Mesendoderm (in vitro differentiated cells): ENCODE results near the gene CT45A8.
"Not testable (repeated sequence)": the region's sequence is repeated elsewhere in the genome, so short reads cannot be mapped to it uniquely, and the experiment has no call there.

Source experiments
- DNase-seq: peaks from one replicate; pipeline ENCODE4 v3.0.0; 2013
- H2AK5ac ChIP-seq: 2 replicates; pipeline ENCODE4 v1.6.1; 2013; ENCODE audit warnings: low read length, inconsistent platforms
- H2BK120ac ChIP-seq: 2 replicates; pipeline ENCODE4 v1.6.1; 2013; ENCODE audit warnings: low read depth, mild to moderate bottlenecking, low read length, moderate library complexity, mixed read lengths
- H2BK15ac ChIP-seq: replicated peaks from 2 replicates; pipeline ENCODE4 v1.6.1; 2013; ENCODE audit warnings: low read depth, mild to moderate bottlenecking, moderate library complexity
- H2BK5ac ChIP-seq: 2 replicates; pipeline ENCODE4 v1.6.1; 2013; ENCODE audit warnings: low read length, inconsistent platforms
- H3K18ac ChIP-seq: 2 replicates; pipeline ENCODE4 v1.6.1; 2013; ENCODE audit warnings: mild to moderate bottlenecking, low read length, mixed read lengths
- H3K23ac ChIP-seq: one replicate; pipeline ENCODE4 v1.6.1; 2013; ENCODE audit warnings: low read length
- H3K27ac ChIP-seq: 2 replicates; pipeline ENCODE4 v1.5.1; 2013; ENCODE audit warnings: low read depth, mild to moderate bottlenecking, inconsistent platforms, low read length, moderate library complexity
- H3K27me3 ChIP-seq: 2 replicates; pipeline ENCODE4 v1.6.1; 2013; ENCODE audit warnings: low read length, control low read depth, mild to moderate bottlenecking, inconsistent platforms; ENCODE audit not compliant: insufficient read depth, poor library complexity
- H3K36me3 ChIP-seq: 2 replicates; pipeline ENCODE4 v1.6.1; 2013; ENCODE audit warnings: low read length, inconsistent platforms; ENCODE audit not compliant: control insufficient read depth, insufficient read depth
- H3K4ac ChIP-seq: one replicate; pipeline ENCODE4 v1.6.1; 2013; ENCODE audit warnings: low read depth, mild to moderate bottlenecking, low read length, moderate library complexity
- H3K4me1 ChIP-seq: 2 replicates; pipeline ENCODE4 v1.6.1; 2013; ENCODE audit warnings: low read depth, low read length, inconsistent platforms; ENCODE audit not compliant: control insufficient read depth
- H3K4me2 ChIP-seq: 2 replicates; pipeline ENCODE4 v1.6.1; 2013; ENCODE audit warnings: low read length
- H3K4me3 ChIP-seq: 2 replicates; pipeline ENCODE4 v1.5.1; 2013; ENCODE audit warnings: mild to moderate bottlenecking, low read length
- H3K56ac ChIP-seq: one replicate; pipeline ENCODE4 v1.6.1; 2013; ENCODE audit warnings: low read length
- H3K79me1 ChIP-seq: 2 replicates; pipeline ENCODE4 v1.6.1; 2013; ENCODE audit warnings: low read length, inconsistent platforms
- H3K79me2 ChIP-seq: 2 replicates; pipeline ENCODE4 v1.6.1; 2013; ENCODE audit warnings: mild to moderate bottlenecking, low read length; ENCODE audit not compliant: control insufficient read depth, insufficient read depth
- H3K9ac ChIP-seq: 2 replicates; pipeline ENCODE4 v1.6.1; 2013; ENCODE audit warnings: low read length, inconsistent platforms
- H4K5ac ChIP-seq: one replicate; pipeline ENCODE4 v1.6.1; 2013; ENCODE audit warnings: low read length
- H4K8ac ChIP-seq: one replicate; pipeline ENCODE4 v1.6.1; 2013; ENCODE audit warnings: low read depth, mild to moderate bottlenecking, control low read depth, low read length, moderate library complexity
- WGBS: extraction: QIAGEN DNeasy Blood & Tissue Kit; methylation state at CpG from one replicate; pipeline ENCODE4 v1.1.7; 2013; ENCODE audit warnings: low lambda C conversion rate, missing lambda C conversion rate; ENCODE audit not compliant: insufficient coverage; ENCODE audit errors: extremely low coverage; 5-methylcytosine and 5-hydroxymethylcytosine counted together

Gene CT45A8

DNA sequence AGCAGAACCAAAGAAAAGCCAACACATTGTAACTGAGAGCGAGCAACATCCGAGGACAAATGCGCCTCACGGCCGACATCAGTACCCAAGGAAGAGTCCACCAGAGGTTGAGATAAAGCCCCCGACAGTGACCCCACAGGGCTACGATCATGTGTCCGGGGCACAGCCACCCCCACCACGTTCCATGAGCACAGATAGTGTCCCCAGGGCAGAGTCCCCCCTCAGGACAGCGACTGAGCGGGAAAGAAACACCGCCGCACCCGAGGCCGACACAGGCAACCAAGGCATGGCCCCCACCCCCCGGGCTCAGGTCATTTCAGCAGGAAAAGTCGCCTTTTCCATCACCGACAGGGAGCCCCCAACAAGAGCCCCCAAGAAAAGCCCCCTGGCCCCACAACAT is 33.9 kb upstream of the CT45A8 start:
- not testable (repeated sequence) for H2BK15ac ChIP-seq, H3K56ac ChIP-seq, H3K4me1 ChIP-seq, H2BK5ac ChIP-seq, H2BK120ac ChIP-seq, H2AK5ac ChIP-seq, H3K9ac ChIP-seq, H4K5ac ChIP-seq, H4K8ac ChIP-seq, H3K36me3 ChIP-seq, H3K4me3 ChIP-seq, H3K4me2 ChIP-seq, H3K18ac ChIP-seq, H3K23ac ChIP-seq, H3K27ac ChIP-seq, DNase-seq, H3K79me2 ChIP-seq, H3K27me3 ChIP-seq, H3K79me1 ChIP-seq, H3K4ac ChIP-seq
- no CpG with 5 or more reads among the region's 18 CpGs for WGBS

DNA sequence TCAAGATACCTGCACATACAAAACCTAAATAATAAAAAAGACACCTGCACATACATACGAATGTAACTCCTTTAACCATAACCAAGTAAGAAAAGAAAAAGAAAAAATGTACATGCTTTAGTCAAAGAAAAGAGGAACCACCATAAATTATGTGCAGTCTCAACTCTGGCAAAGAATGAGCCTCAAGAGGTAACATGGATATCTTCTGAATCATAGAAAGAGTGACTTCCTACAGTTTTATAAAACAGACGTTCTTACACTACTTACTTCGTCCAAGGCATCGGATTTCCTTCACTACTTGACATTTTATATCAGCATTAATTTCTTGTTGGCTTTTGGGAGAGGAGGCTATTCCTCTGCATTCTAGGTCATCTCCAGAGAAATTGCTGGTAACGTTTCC is 28.4 kb upstream of the CT45A8 start:
- not testable (repeated sequence) for H4K5ac ChIP-seq, H2BK120ac ChIP-seq, H3K4me2 ChIP-seq, H3K18ac ChIP-seq, H2AK5ac ChIP-seq, H3K9ac ChIP-seq, DNase-seq, H3K27me3 ChIP-seq, H3K27ac ChIP-seq, H2BK5ac ChIP-seq, H2BK15ac ChIP-seq, H3K4ac ChIP-seq, H3K4me1 ChIP-seq, H3K23ac ChIP-seq, H3K79me2 ChIP-seq, H3K36me3 ChIP-seq, H3K56ac ChIP-seq, H3K4me3 ChIP-seq, H3K79me1 ChIP-seq, H4K8ac ChIP-seq
- WGBS = no CpG with 5 or more reads among the region's 5 CpGs

DNA sequence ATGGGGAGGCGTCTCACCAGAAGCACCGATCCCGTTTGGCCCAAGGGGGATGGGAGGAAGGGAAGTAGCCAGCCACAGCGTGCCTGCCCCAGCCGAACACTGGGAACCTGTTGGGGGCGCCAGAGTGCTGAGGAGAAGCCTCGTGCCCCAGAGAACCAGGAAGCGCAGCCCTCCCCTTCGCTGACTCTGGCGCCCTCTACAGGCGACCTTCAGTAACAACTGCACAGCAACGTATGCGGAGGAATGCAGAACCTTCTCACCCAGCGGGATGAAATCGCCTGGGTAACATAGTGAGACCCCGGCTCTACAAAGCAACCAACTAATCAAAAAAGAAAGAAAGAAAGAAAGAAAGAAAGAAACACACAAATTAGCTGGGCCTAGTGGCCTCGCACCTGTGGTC is 17.4 kb upstream of the CT45A8 start, which contains the start of gene CT45A9:
CT45A9 (minus strand) TSS at position 101 of the 400 bp plus-strand sequence. CDS start 3,751 bp downstream, outside the sequence.
- H2BK120ac ChIP-seq, H3K79me1 ChIP-seq, H3K79me2 ChIP-seq, H3K23ac ChIP-seq, H2AK5ac ChIP-seq, H3K4ac ChIP-seq, DNase-seq, H3K4me3 ChIP-seq, H4K5ac ChIP-seq, H3K27ac ChIP-seq, H3K9ac ChIP-seq, H2BK15ac ChIP-seq, H3K36me3 ChIP-seq, H4K8ac ChIP-seq, H3K56ac ChIP-seq, H3K18ac ChIP-seq, H2BK5ac ChIP-seq, H3K27me3 ChIP-seq, H3K4me1 ChIP-seq, H3K4me2 ChIP-seq: not testable (repeated sequence)
- WGBS = no CpG with 5 or more reads among the region's 17 CpGs

DNA sequence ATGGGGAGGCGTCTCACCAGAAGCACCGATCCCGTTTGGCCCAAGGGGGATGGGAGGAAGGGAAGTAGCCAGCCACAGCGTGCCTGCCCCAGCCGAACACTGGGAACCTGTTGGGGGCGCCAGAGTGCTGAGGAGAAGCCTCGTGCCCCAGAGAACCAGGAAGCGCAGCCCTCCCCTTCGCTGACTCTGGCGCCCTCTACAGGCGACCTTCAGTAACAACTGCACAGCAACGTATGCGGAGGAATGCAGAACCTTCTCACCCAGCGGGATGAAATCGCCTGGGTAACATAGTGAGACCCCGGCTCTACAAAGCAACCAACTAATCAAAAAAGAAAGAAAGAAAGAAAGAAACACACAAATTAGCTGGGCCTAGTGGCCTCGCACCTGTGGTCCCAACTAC is 17.2 kb downstream of the CT45A8 start, which contains the start of gene CT45A7:
CT45A7 (minus strand) TSS at position 101 of the 400 bp plus-strand sequence. CDS start 3,747 bp downstream, outside the sequence.
- not testable (repeated sequence) for H2BK15ac ChIP-seq, H3K23ac ChIP-seq, H3K27me3 ChIP-seq, H2BK5ac ChIP-seq, H2AK5ac ChIP-seq, H3K4me2 ChIP-seq, H3K4me1 ChIP-seq, H3K18ac ChIP-seq, H3K4ac ChIP-seq, H4K8ac ChIP-seq, H3K27ac ChIP-seq, H2BK120ac ChIP-seq, H3K36me3 ChIP-seq, H3K56ac ChIP-seq, H3K79me2 ChIP-seq, DNase-seq, H3K9ac ChIP-seq, H3K4me3 ChIP-seq, H4K5ac ChIP-seq, H3K79me1 ChIP-seq
- no CpG with 5 or more reads among the region's 17 CpGs for WGBS

DNA sequence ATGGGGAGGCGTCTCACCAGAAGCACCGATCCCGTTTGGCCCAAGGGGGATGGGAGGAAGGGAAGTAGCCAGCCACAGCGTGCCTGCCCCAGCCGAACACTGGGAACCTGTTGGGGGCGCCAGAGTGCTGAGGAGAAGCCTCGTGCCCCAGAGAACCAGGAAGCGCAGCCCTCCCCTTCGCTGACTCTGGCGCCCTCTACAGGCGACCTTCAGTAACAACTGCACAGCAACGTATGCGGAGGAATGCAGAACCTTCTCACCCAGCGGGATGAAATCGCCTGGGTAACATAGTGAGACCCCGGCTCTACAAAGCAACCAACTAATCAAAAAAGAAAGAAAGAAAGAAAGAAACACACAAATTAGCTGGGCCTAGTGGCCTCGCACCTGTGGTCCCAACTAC is 34.4 kb downstream of the CT45A8 start, which contains the start of gene CT45A2:
CT45A2 (minus strand) TSS at position 101 of the 400 bp plus-strand sequence. CDS start 3,747 bp downstream, outside the sequence.
- H3K79me1 ChIP-seq, H3K4me3 ChIP-seq, H3K9ac ChIP-seq, H3K4me2 ChIP-seq, H3K79me2 ChIP-seq, H3K4ac ChIP-seq, H3K27ac ChIP-seq, H3K4me1 ChIP-seq, H3K23ac ChIP-seq, H4K5ac ChIP-seq, H3K27me3 ChIP-seq, DNase-seq, H2AK5ac ChIP-seq, H3K18ac ChIP-seq, H2BK15ac ChIP-seq, H2BK120ac ChIP-seq, H3K36me3 ChIP-seq, H2BK5ac ChIP-seq, H4K8ac ChIP-seq, H3K56ac ChIP-seq: not testable (repeated sequence)
- no CpG with 5 or more reads among the region's 17 CpGs for WGBS

DNA sequence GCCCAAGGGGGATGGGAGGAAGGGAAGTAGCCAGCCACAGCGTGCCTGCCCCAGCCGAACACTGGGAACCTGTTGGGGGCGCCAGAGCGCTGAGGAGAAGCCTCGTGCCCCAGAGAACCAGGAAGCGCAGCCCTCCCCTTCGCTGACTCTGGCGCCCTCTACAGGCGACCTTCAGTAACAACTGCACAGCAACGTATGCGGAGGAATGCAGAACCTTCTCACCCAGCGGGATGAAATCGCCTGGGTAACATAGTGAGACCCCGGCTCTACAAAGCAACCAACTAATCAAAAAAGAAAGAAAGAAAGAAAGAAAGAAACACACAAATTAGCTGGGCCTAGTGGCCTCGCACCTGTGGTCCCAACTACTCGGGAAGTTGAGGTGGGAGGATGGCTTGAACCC is 51.7 kb downstream of the CT45A8 start, which contains the start of gene CT45A6:
CT45A6 (minus strand) TSS at position 101 of the 400 bp plus-strand sequence. CDS start 3,794 bp downstream, outside the sequence.
- H2BK5ac ChIP-seq, H3K27me3 ChIP-seq, H3K4me2 ChIP-seq, H3K18ac ChIP-seq, H3K4me1 ChIP-seq, H4K8ac ChIP-seq, H3K36me3 ChIP-seq, H3K23ac ChIP-seq, H3K79me1 ChIP-seq, DNase-seq, H3K9ac ChIP-seq, H3K27ac ChIP-seq, H3K4me3 ChIP-seq, H2AK5ac ChIP-seq, H3K4ac ChIP-seq, H2BK120ac ChIP-seq, H3K56ac ChIP-seq, H2BK15ac ChIP-seq, H4K5ac ChIP-seq, H3K79me2 ChIP-seq: not testable (repeated sequence)
- no CpG with 5 or more reads among the region's 16 CpGs for WGBS
